Fibroblast of lung (primary cell): ENCODE data around the gene BACH1. TPM values are rescaled to one million over a fixed set of nuclear protein-coding genes. Genes with fewer than 3 reads are reported as not detected.

Experiments
- DNase-seq, 2 donors: peaks; one replicate each; pipeline versions ENCODE4 v3.0.0 to v3.0.0-alpha.2; 2010; ENCODE audit warnings: low read depth in 2 of 2
- H2AFZ ChIP-seq: 2 replicates; pipeline ENCODE4 v1.5.1; 2012; ENCODE audit warnings: low read length, control low read depth, inconsistent platforms
- H3K27ac ChIP-seq: 2 replicates; pipeline ENCODE4 v1.5.1; 2011; ENCODE audit warnings: low read length, control low read depth; ENCODE audit not compliant: insufficient read depth
- H3K27me3 ChIP-seq: 2 replicates; pipeline ENCODE4 v1.5.1; 2011; ENCODE audit warnings: mild to moderate bottlenecking, low read length; ENCODE audit not compliant: control insufficient read depth, insufficient read depth
- H3K36me3 ChIP-seq: 2 replicates; pipeline ENCODE4 v1.5.1; 2011; ENCODE audit warnings: low read length; ENCODE audit not compliant: control insufficient read depth, insufficient read depth
- H3K4me1 ChIP-seq: 2 replicates; pipeline ENCODE4 v1.5.1; 2011; ENCODE audit warnings: low read length; ENCODE audit not compliant: control insufficient read depth, insufficient read depth; ENCODE audit errors: extremely low read depth
- H3K4me2 ChIP-seq: 2 replicates; pipeline ENCODE4 v1.5.1; 2011; ENCODE audit warnings: low read length, control low read depth; ENCODE audit not compliant: insufficient read depth; ENCODE audit errors: extremely low read depth
- H3K4me3 ChIP-seq, 4 experiments: fragments of 200-600 bp in 1 of 4; sonication (generic) in 1 of 4; replicated peaks in 1 of 4; 2 replicates each; pipeline ENCODE4 v1.5.1; 2011 to 2016; ENCODE audit warnings: low read length in 4 of 4, low read depth in 3 of 4, mild to moderate bottlenecking in 3 of 4, control low read depth in 2 of 4, inconsistent platforms in 1 of 4, mixed read lengths in 1 of 4; ENCODE audit not compliant: insufficient read depth in 1 of 4; ENCODE audit errors: control extremely low read depth in 1 of 4
- H3K79me2 ChIP-seq: 2 replicates; pipeline ENCODE4 v1.5.1; 2012; ENCODE audit warnings: mild to moderate bottlenecking, low read length, inconsistent platforms; ENCODE audit not compliant: control insufficient read depth, insufficient read depth
- H3K9ac ChIP-seq: 2 replicates; pipeline ENCODE4 v1.5.1; 2011; ENCODE audit warnings: mild to moderate bottlenecking, low read length, control low read depth; ENCODE audit not compliant: insufficient read depth
- H3K9me3 ChIP-seq: 2 replicates; pipeline ENCODE4 v1.5.1; 2012; ENCODE audit warnings: low read depth, low read length; ENCODE audit not compliant: control insufficient read depth, insufficient read depth
- H4K20me1 ChIP-seq: 2 replicates; pipeline ENCODE4 v1.5.1; 2011; ENCODE audit warnings: low read length; ENCODE audit not compliant: control insufficient read depth, insufficient read depth; ENCODE audit errors: extremely low read depth
- CTCF ChIP-seq, 2 donors: IDR thresholded peaks in 1 of 2; conservative IDR thresholded peaks in 1 of 2; 1 replicate in 1 of 2; 2 replicates in 1 of 2; pipeline ENCODE4 v1.5.1; 2011 to 2012; ENCODE audit warnings: low read length in 2 of 2, control low read depth in 1 of 2, inconsistent platforms in 1 of 2, low read depth in 1 of 2, mild to moderate bottlenecking in 1 of 2
- EZH2 ChIP-seq: IDR thresholded peaks from 2 replicates; pipeline ENCODE4 v1.5.1; 2012; ENCODE audit warnings: low read length, control low read depth, mild to moderate bottlenecking; ENCODE audit errors: missing control alignments
- polyA plus RNA-seq, 2 donors: library from polyadenylated mRNA; depleted of rRNA in 1 of 2; stranded (reverse) in 1 of 2; unstranded in 1 of 2; fragments of >200 nt; gene quantifications; 2 replicates each; pipeline ENCODE4 v1.2.1, GENCODE V29; 2011 to 2012; ENCODE audit warnings: missing spikeins in 1 of 2
- total RNA-seq: library from RNA; depleted of rRNA; stranded (reverse); fragments of >200 nt; gene quantifications from 2 replicates; pipeline ENCODE4 v1.2.1, GENCODE V29; 2014

The BACH1 gene
- total and polyA plus RNA-seq, 2 donors (not counting 1 experiment from before 2014, with no cell fraction given): 38.2 to 127 TPM

- Histone ChIP-seq H3K27ac (no peak overlapping the region), H3K9ac (no peak overlapping the region), H3K4me2 (no peak overlapping the region), H3K27me3 (no peaks in the 10 kb centered on the region), H4K20me1 (peaks cover 15% of the 10 kb centered on the region), H3K4me1 (no peaks in the 10 kb centered on the region), H3K79me2 (peaks cover 100% of the 10 kb centered on the region), H2AFZ (no peak overlapping the region), H3K36me3 (no peaks in the 10 kb centered on the region), H3K4me3 (no peak overlapping the region), H3K9me3 (no peaks in the 10 kb centered on the region)
- TF ChIP-seq CTCF (conservative IDR thresholded peaks at IDR 0.05 in 1 of 2, IDR thresholded peaks at IDR 0.05 in 1 of 2; ENCODE audit: low read depth in 1 of 2, low read length in 2 of 2): no peak
- TF ChIP-seq EZH2: no peak
- DNase-seq: no peak
Observed at GRCh38 chr21:29311802-29312201, 13.1 kb downstream of the BACH1 start.

GRCh38 chr21:29312981-29313380 lies 14.3 kb downstream of the BACH1 start:
- Histone ChIP-seq H3K4me3 (no peak overlapping the region), H3K9me3 (no peaks in the 10 kb centered on the region), H3K27ac (no peak overlapping the region), H2AFZ (no peak overlapping the region), H3K4me2 (no peak overlapping the region), H3K27me3 (no peaks in the 10 kb centered on the region), H4K20me1 (peaks cover 11% of the 10 kb centered on the region), H3K79me2 (peaks cover 100% of the 10 kb centered on the region), H3K36me3 (no peaks in the 10 kb centered on the region), H3K4me1 (peaks cover under 1% of the 10 kb centered on the region), H3K9ac (no peak overlapping the region)
- TF ChIP-seq CTCF (conservative IDR thresholded peaks at IDR 0.05 in 1 of 2, IDR thresholded peaks at IDR 0.05 in 1 of 2; ENCODE audit: low read depth in 1 of 2, low read length in 2 of 2) (no peak), EZH2 (no peak)
- DNase-seq: no peak

- Histone ChIP-seq H3K4me1 (peaks cover 2% of the 10 kb centered on the region), H3K4me2 (no peak overlapping the region), H3K27ac (no peak overlapping the region), H3K4me3 (no peak overlapping the region), H3K79me2 (peaks cover 100% of the 10 kb centered on the region), H3K36me3 (no peaks in the 10 kb centered on the region), H3K27me3 (no peaks in the 10 kb centered on the region), H3K9ac (no peak overlapping the region), H4K20me1 (peaks cover 12% of the 10 kb centered on the region), H3K9me3 (no peaks in the 10 kb centered on the region), H2AFZ (no peak overlapping the region)
- TF ChIP-seq EZH2 (no peak), CTCF (conservative IDR thresholded peaks at IDR 0.05 in 1 of 2, IDR thresholded peaks at IDR 0.05 in 1 of 2; ENCODE audit: low read depth in 1 of 2, low read length in 2 of 2) (no peak)
- DNase-seq: no peak
Observed at GRCh38 chr21:29313662-29314408, 15.1 kb downstream of the BACH1 start.
